Omental fat pad (tissue), 4 donors: ENCODE results near the gene CNTNAP2. TPM values are rescaled to one million over a fixed set of nuclear protein-coding genes. Genes with fewer than 3 reads are reported as not detected.

ENCODE experiments used
- ATAC-seq: fragments of 150-250 bp; one replicate; pipeline ENCODE4 v1.9.1; 2016; ENCODE audit warnings: mild to moderate bottlenecking, moderate library complexity; ENCODE audit not compliant: low FRiP score
- DNase-seq: peaks from one replicate; pipeline ENCODE4 v3.0.0-alpha.2; 2019; ENCODE audit warnings: low spot score
- CTCF ChIP-seq, 3 donors: fragments of 450-650 bp; IDR thresholded peaks; one replicate each; pipeline ENCODE4 v1.5.1; 2016 to 2017; ENCODE audit warnings: antibody characterized with exemption in 3 of 3, mild to moderate bottlenecking in 3 of 3, moderate library complexity in 2 of 3
- total RNA-seq, 4 donors: library from RNA; depleted of rRNA; stranded (reverse); fragments of >200 nt; gene quantifications; one replicate each; pipeline ENCODE4 v1.1.0, GENCODE V29; 2016

The CNTNAP2 gene
- total RNA-seq, 4 donors from 2014 or later: 0.38 to 1.5 (median 1.1) TPM; not detected in 1

- no peak for TF ChIP-seq CTCF (IDR thresholded peaks at IDR 0.05)
- ATAC-seq (no peak), DNase-seq (no peak)
Measured at GRCh38 chr7:146875237-146875785, 758.7 kb downstream of the CNTNAP2 start.

- TF ChIP-seq CTCF (IDR thresholded peaks at IDR 0.05): no peak
Measured at GRCh38 chr7:146875981-146876380, 759.4 kb downstream of the CNTNAP2 start.

GRCh38 chr7:146876411-146876810 is 759.8 kb downstream of the CNTNAP2 start:
- DNase-seq (no peak), ATAC-seq (no peak)
- TF ChIP-seq CTCF (IDR thresholded peaks at IDR 0.05): no peak

More at GRCh38 chr7:146875981-146876380, 759.4 kb downstream of the CNTNAP2 start:
- DNase-seq (no peak), ATAC-seq (no peak)

GRCh38 chr7:146878901-146879300 is 762.3 kb downstream of the CNTNAP2 start:
- DNase-seq (no peak), ATAC-seq (no peak)
- TF ChIP-seq CTCF (IDR thresholded peaks at IDR 0.05): no peak

GRCh38 chr7:146885231-146885630 is 768.6 kb downstream of the CNTNAP2 start:
- ATAC-seq (no peak), DNase-seq (no peak)
- TF ChIP-seq CTCF (IDR thresholded peaks at IDR 0.05): no peak

GRCh38 chr7:146889806-146890555 is 773.4 kb downstream of the CNTNAP2 start:
- DNase-seq (no peak), ATAC-seq (no peak)
- no peak for TF ChIP-seq CTCF (IDR thresholded peaks at IDR 0.05)

GRCh38 chr7:146892151-146892550 is 775.5 kb downstream of the CNTNAP2 start:
- ATAC-seq (no peak), DNase-seq (no peak)
- TF ChIP-seq CTCF (IDR thresholded peaks at IDR 0.05): no peak
